HEK293 (cell line): ENCODE data around the gene PTPMT1.

Source experiments
- CTCF ChIA-PET: fragments of 350-600 bp; formaldehyde crosslinking; extraction: SDS; loops from one replicate; lab custom pipeline; 2021; ENCODE audit warnings: antibody characterized with exemption; lab: Yijun Ruan, JAX
- POLR2A ChIA-PET: fragments of 300-600 bp; formaldehyde crosslinking; extraction: SDS; loops from one replicate; lab custom pipeline; 2020; ENCODE audit warnings: antibody characterized with exemption, inconsistent platforms; lab: Yijun Ruan, JAX
- H3K27ac ChIP-seq: fragments of 200-500 bp; sonication (Bioruptor generic); 2 replicates; pipeline ENCODE4 v1.5.1; 2014; ENCODE audit warnings: low read depth, low read length, control low read depth, inconsistent platforms; ENCODE audit errors: extremely low read depth
- H3K36me3 ChIP-seq, 2 experiments: fragments of 200-500 bp in 1 of 2; sonication (Bioruptor generic) in 1 of 2; 1 replicate in 1 of 2; 2 replicates in 1 of 2; pipeline ENCODE4 v1.5.1; 2014 to 2017; ENCODE audit warnings: inconsistent platforms in 2 of 2, low read length in 2 of 2; ENCODE audit not compliant: control insufficient read depth in 2 of 2, insufficient read depth in 1 of 2
- H3K4me1 ChIP-seq: fragments of 200-500 bp; sonication (Bioruptor generic); 2 replicates; pipeline ENCODE4 v1.5.1; 2014; ENCODE audit warnings: mild to moderate bottlenecking, low read length, inconsistent platforms; ENCODE audit not compliant: control insufficient read depth, insufficient read depth
- H3K4me3 ChIP-seq: 2 replicates; pipeline ENCODE4 v1.5.1; 2011; ENCODE audit warnings: low read depth, mild to moderate bottlenecking, control low read depth, low read length, moderate library complexity
- H3K9me3 ChIP-seq: fragments of 200-500 bp; sonication (Bioruptor generic); 2 replicates; pipeline ENCODE4 v1.5.1; 2014; ENCODE audit warnings: low read depth, low read length, inconsistent platforms; ENCODE audit not compliant: control insufficient read depth, insufficient read depth
- GLIS2 ChIP-seq: fragments of 450-650 bp; formaldehyde crosslinking; IDR thresholded peaks from 2 replicates; pipeline ENCODE4 v1.5.1; 2016; ENCODE audit warnings: missing biosample characterization, missing genetic modification characterization
- HOXC10 ChIP-seq: sonication (generic); formaldehyde crosslinking; IDR thresholded peaks from 2 replicates; pipeline ENCODE4 v1.8.1; 2023; ENCODE audit warnings: mild to moderate bottlenecking, missing genetic modification reagents
- IKZF3 ChIP-seq: fragments of 450-650 bp; IDR thresholded peaks from 2 replicates; pipeline ENCODE4 v1.5.0; 2018; ENCODE audit warnings: missing biosample characterization, mild to moderate bottlenecking, missing genetic modification characterization, moderate library complexity
- KLF9 ChIP-seq: fragments of 450-650 bp; formaldehyde crosslinking; IDR thresholded peaks from 2 replicates; pipeline ENCODE4 v1.5.1; 2016; ENCODE audit warnings: missing biosample characterization, missing genetic modification characterization, low read depth
- SP3 ChIP-seq: fragments of 450-650 bp; formaldehyde crosslinking; IDR thresholded peaks from 2 replicates; pipeline ENCODE4 v1.5.1; 2016; ENCODE audit warnings: missing biosample characterization, missing genetic modification characterization
- ZBTB17 ChIP-seq: fragments of 450-650 bp; formaldehyde crosslinking; IDR thresholded peaks from 2 replicates; pipeline ENCODE4 v1.5.1; 2016; ENCODE audit warnings: missing biosample characterization, missing genetic modification characterization
- ZBTB48 ChIP-seq: fragments of 450-650 bp; formaldehyde crosslinking; IDR thresholded peaks from 2 replicates; pipeline ENCODE4 v1.5.1; 2016; ENCODE audit warnings: missing biosample characterization, missing genetic modification characterization
- ZBTB8A ChIP-seq: fragments of 450-650 bp; formaldehyde crosslinking; IDR thresholded peaks from 2 replicates; pipeline ENCODE4 v1.5.1; 2016; ENCODE audit warnings: missing biosample characterization, missing genetic modification characterization
- ZNF202 ChIP-seq: fragments of 450-650 bp; formaldehyde crosslinking; IDR thresholded peaks from 2 replicates; pipeline ENCODE4 v1.5.1; 2016; ENCODE audit warnings: missing biosample characterization, missing genetic modification characterization, borderline replicate concordance
- ZNF341 ChIP-seq: fragments of 450-650 bp; formaldehyde crosslinking; IDR thresholded peaks from 2 replicates; pipeline ENCODE4; 2016; ENCODE audit warnings: low read depth, missing biosample characterization, missing genetic modification characterization
- ZXDB ChIP-seq: fragments of 450-650 bp; formaldehyde crosslinking; IDR thresholded peaks from 2 replicates; pipeline ENCODE4 v1.5.1; 2016; ENCODE audit warnings: missing biosample characterization, missing genetic modification characterization
- TF ChIP-seq, protein P1 (sequence below): fragments of 450-650 bp; formaldehyde crosslinking; IDR thresholded peaks from 2 replicates; pipeline ENCODE4 v1.5.1; 2016; ENCODE audit warnings: missing biosample characterization, missing genetic modification characterization
- TF ChIP-seq, protein P2 (sequence below): fragments of 450-650 bp; formaldehyde crosslinking; IDR thresholded peaks from 2 replicates; pipeline ENCODE4 v1.5.1; 2016; ENCODE audit warnings: missing biosample characterization, missing genetic modification characterization, borderline replicate concordance
- TF ChIP-seq, protein P3 (sequence below): fragments of 450-650 bp; formaldehyde crosslinking; IDR thresholded peaks from 2 replicates; pipeline ENCODE4 v1.5.1; 2016; ENCODE audit warnings: missing biosample characterization, missing genetic modification characterization
- TF ChIP-seq, protein P4 (sequence below): fragments of 450-650 bp; formaldehyde crosslinking; IDR thresholded peaks from 2 replicates; pipeline ENCODE4 v1.5.1; 2016; ENCODE audit warnings: missing biosample characterization, missing genetic modification characterization

The PTPMT1 gene

DNA sequence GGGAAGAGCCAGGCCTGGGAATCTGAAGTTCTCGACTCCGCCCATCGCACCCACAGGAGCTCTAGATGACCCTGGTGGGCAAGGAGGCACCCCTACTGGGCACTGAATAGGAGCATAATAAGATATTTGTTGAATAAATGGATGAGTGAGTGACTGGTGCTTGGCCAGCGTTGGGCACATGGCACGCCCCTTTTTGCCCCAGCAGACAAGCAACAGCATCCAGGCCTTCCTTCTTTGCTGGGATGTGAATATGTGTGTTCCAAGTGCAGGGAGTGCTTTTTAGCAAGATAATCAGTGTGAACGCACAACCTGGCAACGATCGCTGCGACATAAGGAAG is 12.0 kb upstream of the PTPMT1 start:
- POLR2A ChIA-PET = interaction anchor here (0.6 to 2.1 kb wide), 5 partner anchors 11 to 24 kb away, joined by 3 to 14 read pairs (median 3); partner anchors contain the start of gene PTPMT1

More for the DNA sequence above, 12.0 kb upstream of the PTPMT1 start:
- CTCF ChIA-PET = interaction anchor here (0.5 to 2.0 kb wide), 18 partner anchors 9 to 743 kb away, joined by 3 to 16 read pairs (median 4); partner anchors contain the start of genes KBTBD4, NDUFS3 and PTPMT1
- H3K4me3 ChIP-seq = peak overlapping the region; percentile 99
- TF ChIP-seq ZBTB48 (tag by site-specific recombination) (peak; percentile 96; the same call in 1 of the 2 replicates), KLF9 (tag by site-specific recombination) (peak; percentile 72; the same call in 1 of the 2 replicates), SP3 (tag by site-specific recombination) (no peak), ZXDB (peak; percentile 79; the same call in 1 of the 2 replicates), HOXC10 (CRISPR knock-in tag) (no peak), IKZF3 (tag by site-specific recombination) (no peak), ZBTB8A (peak; percentile 39; the same call in 1 of the 2 replicates), ZNF341 (peak; percentile 47; the same call in 1 of the 2 replicates), ZNF202 (no peak), ZBTB17 (tag by site-specific recombination) (peak; percentile 29; the same call in 1 of the 2 replicates), GLIS2 (tag by site-specific recombination) (no peak)
- TF ChIP-seq, protein P1, sequence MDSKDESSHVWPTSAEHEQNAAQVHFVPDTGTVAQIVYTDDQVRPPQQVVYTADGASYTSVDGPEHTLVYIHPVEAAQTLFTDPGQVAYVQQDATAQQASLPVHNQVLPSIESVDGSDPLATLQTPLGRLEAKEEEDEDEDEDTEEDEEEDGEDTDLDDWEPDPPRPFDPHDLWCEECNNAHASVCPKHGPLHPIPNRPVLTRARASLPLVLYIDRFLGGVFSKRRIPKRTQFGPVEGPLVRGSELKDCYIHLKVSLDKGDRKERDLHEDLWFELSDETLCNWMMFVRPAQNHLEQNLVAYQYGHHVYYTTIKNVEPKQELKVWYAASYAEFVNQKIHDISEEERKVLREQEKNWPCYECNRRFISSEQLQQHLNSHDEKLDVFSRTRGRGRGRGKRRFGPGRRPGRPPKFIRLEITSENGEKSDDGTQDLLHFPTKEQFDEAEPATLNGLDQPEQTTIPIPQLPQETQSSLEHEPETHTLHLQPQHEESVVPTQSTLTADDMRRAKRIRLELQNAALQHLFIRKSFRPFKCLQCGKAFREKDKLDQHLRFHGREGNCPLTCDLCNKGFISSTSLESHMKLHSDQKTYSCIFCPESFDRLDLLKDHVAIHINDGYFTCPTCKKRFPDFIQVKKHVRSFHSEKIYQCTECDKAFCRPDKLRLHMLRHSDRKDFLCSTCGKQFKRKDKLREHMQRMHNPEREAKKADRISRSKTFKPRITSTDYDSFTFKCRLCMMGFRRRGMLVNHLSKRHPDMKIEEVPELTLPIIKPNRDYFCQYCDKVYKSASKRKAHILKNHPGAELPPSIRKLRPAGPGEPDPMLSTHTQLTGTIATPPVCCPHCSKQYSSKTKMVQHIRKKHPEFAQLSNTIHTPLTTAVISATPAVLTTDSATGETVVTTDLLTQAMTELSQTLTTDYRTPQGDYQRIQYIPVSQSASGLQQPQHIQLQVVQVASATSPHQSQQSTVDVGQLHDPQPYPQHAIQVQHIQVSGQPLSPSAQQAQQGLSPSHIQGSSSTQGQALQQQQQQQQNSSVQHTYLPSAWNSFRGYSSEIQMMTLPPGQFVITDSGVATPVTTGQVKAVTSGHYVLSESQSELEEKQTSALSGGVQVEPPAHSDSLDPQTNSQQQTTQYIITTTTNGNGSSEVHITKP = peak; percentile 65
- TF ChIP-seq, protein P2, sequence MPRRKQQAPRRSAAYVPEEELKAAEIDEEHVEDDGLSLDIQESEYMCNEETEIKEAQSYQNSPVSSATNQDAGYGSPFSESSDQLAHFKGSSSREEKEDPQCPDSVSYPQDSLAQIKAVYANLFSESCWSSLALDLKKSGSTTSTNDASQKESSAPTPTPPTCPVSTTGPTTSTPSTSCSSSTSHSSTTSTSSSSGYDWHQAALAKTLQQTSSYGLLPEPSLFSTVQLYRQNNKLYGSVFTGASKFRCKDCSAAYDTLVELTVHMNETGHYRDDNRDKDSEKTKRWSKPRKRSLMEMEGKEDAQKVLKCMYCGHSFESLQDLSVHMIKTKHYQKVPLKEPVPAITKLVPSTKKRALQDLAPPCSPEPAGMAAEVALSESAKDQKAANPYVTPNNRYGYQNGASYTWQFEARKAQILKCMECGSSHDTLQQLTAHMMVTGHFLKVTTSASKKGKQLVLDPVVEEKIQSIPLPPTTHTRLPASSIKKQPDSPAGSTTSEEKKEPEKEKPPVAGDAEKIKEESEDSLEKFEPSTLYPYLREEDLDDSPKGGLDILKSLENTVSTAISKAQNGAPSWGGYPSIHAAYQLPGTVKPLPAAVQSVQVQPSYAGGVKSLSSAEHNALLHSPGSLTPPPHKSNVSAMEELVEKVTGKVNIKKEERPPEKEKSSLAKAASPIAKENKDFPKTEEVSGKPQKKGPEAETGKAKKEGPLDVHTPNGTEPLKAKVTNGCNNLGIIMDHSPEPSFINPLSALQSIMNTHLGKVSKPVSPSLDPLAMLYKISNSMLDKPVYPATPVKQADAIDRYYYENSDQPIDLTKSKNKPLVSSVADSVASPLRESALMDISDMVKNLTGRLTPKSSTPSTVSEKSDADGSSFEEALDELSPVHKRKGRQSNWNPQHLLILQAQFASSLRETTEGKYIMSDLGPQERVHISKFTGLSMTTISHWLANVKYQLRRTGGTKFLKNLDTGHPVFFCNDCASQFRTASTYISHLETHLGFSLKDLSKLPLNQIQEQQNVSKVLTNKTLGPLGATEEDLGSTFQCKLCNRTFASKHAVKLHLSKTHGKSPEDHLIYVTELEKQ (tag by site-specific recombination) = no peak
- TF ChIP-seq, protein P3, sequence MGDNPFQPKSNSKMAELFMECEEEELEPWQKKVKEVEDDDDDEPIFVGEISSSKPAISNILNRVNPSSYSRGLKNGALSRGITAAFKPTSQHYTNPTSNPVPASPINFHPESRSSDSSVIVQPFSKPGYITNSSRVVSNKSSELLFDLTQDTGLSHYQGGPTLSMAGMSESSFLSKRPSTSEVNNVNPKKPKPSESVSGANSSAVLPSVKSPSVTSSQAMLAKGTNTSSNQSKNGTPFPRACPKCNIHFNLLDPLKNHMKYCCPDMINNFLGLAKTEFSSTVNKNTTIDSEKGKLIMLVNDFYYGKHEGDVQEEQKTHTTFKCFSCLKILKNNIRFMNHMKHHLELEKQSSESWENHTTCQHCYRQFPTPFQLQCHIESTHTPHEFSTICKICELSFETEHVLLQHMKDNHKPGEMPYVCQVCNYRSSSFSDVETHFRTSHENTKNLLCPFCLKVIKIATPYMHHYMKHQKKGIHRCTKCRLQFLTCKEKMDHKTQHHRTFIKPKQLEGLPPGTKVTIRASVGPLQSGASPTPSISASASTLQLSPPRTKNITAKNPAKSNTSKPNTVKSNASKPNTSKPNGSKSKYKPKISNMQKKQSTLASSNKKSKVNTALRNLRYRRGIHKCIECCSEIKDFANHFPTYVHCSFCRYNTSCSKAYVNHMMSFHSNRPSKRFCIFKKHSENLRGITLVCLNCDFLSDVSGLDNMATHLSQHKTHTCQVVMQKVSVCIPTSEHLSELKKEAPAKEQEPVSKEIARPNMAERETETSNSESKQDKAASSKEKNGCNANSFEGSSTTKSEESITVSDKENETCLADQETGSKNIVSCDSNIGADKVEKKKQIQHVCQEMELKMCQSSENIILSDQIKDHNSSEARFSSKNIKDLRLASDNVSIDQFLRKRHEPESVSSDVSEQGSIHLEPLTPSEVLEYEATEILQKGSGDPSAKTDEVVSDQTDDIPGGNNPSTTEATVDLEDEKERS (tag by site-specific recombination) = no peak
- TF ChIP-seq, protein P4, sequence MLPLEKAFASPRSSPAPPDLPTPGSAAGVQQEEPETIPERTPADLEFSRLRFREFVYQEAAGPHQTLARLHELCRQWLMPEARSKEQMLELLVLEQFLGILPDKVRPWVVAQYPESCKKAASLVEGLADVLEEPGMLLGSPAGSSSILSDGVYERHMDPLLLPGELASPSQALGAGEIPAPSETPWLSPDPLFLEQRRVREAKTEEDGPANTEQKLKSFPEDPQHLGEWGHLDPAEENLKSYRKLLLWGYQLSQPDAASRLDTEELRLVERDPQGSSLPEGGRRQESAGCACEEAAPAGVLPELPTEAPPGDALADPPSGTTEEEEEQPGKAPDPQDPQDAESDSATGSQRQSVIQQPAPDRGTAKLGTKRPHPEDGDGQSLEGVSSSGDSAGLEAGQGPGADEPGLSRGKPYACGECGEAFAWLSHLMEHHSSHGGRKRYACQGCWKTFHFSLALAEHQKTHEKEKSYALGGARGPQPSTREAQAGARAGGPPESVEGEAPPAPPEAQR (tag by site-specific recombination) = no peak
- TF ChIP-seq, all 188 proteins: peak for 7
- no peaks in the 10 kb centered on the region for H3K9me3 ChIP-seq
- no peaks in the 10 kb centered on the region for H3K4me1 ChIP-seq
- peaks cover 0 to 18% of the 10 kb centered on the region in 2 experiments; a peak in 2 of 3 replicates for H3K36me3 ChIP-seq
- H3K27ac ChIP-seq = no peak overlapping the region; the same call in 1 of the 2 replicates
